GM18909 (cell line): ENCODE data around the gene FASN.

Experiments used
- ATAC-seq: cut with Tn5 transposase; IDR thresholded peaks from one replicate; pipeline ENCODE4 v1.9.1; 2021; ENCODE audit warnings: mild to moderate bottlenecking; ENCODE audit not compliant: unreplicated experiment, poor library complexity

FASN gene

DNA sequence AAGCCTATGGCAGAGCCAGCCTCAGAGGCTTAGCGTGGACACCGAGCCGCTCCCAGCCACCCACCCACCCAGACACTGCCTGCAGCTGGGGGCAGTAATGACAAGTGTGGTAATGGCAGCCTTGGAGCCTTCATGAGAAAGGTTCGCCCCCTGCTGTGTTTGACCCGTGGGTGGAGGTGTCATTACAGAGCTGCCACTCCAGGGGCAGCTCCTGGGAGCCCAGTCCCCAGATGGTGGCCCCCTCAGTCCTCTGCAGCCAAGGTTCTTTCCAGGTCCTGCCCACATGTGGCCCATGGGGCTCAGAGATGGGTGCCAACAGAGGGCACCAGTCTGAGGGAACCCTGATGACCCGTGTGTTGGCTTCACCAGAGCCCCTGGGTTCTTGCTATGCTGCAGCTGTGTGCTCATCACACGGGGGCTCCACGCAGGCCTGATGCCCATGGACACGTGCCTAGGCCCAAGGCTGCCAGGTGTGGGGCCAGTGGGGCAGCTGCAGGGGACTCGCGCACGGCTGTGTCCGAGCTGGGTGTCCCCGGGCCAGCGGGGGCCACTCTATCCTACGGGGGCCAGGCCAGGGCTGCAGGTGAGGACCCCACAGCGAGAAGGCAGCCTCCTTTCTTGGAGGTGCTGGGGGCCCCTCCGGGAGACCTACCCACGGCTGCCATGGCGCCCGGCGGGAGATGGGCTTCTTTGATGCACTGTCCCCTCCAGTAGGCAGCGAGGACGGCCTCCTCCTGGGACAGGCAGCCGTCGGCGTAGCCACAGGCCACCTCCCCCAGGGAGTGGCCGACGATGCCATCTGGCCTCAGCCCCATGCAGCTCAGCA, 8.1 kb downstream of the FASN start:
- ATAC-seq: no peak

DNA sequence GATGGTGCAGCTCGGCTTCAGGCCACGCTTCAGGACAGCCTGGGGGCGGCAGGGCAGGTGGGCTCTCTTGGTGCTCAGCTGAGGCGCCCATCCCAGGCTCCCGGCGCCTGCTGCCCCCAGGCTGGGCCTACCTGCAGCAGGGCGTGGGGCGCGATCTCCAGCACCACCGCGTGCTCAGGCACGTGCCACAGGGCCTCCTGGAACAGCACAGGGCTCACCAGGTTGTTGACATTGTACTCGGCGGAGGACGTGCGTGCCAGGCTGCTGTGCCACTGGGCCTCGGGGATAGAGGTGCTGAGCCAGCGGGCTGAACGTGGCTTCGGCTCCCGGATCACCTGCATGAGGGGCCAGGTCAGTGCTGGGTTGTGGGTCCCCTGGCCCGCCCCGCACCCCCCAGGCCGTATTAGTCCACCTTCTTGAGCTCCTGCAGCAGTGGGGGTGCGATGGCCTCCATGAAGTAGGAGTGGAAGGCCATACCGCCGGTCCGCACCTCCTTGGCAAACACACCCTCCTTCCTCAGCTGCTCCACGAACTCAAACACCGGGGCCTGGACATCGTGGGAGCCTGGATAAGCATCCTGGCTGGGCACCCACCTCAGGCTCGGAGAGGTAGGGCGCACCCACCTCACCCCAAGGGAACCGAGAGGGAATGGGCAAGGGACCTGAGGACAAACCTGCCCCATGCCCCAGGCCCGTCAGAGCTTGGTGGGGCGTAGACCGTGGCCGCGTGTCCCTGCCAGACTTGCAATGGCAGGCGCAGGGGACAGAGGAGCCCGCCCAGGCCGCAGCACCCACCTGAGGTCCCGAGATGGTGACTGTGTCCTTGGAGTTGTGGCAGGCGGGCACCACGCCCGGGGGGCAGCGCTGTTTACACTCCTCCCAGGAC, 9.0 kb downstream of the FASN start:
- ATAC-seq: no peak

DNA sequence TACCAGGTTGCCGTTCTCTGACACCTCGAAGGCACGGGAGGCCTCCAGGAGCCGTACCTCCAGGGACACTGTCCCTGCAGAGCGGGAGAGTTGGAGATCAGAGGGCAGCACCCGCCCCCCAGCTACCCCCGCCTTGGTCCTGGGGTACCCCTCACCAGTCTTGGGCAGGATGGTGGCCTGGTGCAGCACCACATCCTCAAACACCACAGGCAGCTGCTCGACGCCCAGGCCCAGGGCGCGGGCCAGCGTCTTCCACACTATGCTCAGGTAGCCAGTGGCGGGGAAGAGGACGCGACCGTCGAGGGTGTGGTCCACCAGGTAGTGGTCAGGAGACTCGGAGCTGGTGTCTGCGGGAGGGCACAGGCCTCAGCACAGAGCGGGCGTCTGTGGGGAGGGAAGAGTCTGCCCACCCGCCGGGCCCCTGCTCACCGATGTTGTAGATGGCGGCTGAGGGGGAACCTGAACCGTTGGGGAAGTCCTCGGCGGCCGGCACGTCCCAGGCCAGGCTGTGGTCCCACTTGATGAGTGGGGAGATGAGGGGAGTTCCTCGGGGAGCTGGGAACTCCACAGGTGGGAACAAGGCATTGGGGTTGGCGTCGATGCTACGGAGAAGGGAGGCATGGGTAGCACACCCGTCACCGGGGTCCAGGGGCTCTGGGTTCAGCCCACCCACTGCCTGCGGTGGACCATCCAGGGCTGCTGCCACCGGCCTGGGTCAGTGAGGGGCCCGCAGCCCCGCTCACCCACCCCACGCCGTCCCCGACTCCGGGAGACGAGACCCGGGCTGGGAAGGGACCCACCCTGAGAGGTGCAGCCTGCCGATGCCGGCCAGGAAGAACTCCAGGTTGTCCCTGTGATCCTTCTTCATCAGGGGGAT, 9.8 kb downstream of the FASN start:
- ATAC-seq: no peak

DNA sequence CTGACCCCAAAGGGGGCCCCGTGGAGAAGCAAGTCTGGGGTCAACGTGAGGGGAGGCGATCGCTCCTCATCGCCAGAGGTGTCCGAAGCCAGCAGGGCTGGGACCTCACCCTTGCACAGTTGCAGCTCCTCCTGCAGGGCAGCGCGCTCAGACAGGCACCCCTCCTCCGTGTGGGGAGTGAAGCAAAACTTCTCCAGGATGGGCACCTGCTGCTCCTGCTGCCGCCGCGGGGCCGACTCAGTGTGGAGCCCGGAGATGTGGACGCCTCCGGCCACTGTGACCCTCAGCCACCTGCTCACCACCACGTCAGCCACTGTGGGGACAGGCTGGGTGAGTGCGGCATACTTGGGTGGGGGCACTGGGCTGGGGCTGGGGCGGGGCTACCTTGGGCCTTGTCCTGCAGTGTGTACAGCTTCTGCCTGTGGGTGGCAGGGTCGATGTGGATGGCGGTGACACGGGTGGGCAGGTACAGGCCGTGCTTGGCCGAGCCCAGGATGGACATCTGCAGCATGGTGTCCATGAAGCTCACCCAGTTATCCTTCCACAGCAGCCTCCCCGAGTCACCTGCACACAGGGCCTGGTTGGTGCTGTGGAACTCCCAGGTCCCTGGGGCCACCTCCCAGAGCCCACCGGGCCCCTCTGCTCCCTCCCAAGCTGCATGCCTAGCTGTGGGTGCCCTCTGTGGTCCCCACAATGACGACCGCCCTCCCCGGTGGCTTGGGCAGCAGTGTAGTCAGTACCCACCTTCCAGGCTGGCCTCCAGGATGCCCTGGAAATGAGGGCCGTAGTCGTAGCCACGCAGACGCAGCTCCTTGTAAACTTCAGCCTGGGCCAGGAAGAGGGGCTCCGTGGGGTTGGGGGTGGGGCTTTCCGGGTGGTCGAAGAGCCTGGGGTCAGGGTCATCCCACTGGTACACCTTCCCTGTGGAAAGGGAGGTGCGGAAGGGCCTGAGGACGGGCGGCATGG, 10.8 kb downstream of the FASN start:
- no peak for ATAC-seq

GRCh38 chr17:82085931-82086764, 11.9 kb downstream of the FASN start:
- ATAC-seq: no peak

GRCh38 chr17:82085031-82085861, 12.8 kb downstream of the FASN start:
- no peak for ATAC-seq

- no peak for ATAC-seq
These were observed 13.5 kb downstream of the FASN start for GRCh38 chr17:82084373-82085030.

DNA sequence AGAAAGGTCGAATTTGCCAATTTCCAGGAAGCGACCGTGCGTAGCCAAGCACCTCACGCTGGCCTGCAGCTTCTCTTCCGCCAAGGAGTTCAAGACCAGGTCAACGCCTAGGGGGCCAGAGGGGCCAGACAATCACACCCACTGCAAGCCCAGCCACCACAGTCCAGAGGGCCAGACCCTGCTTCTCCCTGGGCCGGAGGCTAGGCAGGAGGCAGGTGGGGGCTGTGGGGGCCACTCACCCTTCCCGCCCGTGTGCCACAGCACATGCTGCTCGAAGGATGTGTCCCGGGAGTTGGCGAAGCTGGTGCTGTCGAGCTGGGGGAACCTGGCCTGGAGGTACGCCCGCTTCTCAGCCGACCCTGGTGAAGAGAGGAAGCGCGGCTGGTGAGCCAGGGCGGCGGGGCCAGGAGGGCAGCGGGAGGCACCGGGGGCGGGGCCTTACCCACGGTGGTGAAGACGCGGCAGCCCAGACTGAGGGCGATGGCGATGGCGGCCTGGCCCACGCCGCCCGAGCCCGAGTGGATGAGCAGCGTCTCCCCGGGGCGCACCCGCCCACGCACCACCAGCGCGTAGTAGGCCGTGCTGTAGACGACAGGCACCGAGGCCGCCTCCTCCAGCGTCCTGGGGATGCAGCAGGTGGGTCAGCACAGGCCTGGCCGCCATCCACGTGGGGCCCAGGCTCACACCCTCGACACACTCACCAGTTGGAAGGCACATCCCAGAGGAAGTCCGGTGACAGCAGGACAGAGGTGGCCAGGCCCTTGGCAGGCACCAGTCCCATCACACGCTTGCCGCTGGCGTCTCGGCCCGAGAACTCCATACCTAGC, 14.3 kb downstream of the FASN start:
- ATAC-seq: no peak

GRCh38 chr17:82083009-82083408, 15.0 kb downstream of the FASN start:
- no peak for ATAC-seq

- no peak for ATAC-seq
These were observed 15.6 kb downstream of the FASN start for GRCh38 chr17:82082456-82082855.

DNA sequence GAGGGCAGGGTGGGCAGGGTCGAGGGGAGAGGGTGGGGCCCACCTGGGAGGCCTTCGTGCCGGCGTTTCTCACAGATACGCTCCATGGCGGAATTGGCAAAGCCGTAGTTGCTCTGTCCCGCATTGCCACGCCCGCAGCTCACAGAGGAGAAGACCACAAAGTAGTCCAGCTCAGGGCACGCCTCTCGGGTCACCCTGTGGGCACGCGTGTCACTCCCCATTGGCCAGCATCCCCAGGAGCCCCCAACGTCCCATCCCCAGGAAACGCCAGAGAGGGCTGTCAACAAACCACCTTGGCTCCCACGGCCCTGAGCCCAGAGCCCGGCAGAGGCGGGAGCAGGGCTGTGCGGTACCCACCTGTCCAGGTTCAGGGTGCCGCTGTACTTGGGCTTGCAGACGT, 16.1 kb downstream of the FASN start:
- no peak for ATAC-seq

GRCh38 chr17:82081546-82081945, 16.5 kb downstream of the FASN start:
- no peak for ATAC-seq

DNA sequence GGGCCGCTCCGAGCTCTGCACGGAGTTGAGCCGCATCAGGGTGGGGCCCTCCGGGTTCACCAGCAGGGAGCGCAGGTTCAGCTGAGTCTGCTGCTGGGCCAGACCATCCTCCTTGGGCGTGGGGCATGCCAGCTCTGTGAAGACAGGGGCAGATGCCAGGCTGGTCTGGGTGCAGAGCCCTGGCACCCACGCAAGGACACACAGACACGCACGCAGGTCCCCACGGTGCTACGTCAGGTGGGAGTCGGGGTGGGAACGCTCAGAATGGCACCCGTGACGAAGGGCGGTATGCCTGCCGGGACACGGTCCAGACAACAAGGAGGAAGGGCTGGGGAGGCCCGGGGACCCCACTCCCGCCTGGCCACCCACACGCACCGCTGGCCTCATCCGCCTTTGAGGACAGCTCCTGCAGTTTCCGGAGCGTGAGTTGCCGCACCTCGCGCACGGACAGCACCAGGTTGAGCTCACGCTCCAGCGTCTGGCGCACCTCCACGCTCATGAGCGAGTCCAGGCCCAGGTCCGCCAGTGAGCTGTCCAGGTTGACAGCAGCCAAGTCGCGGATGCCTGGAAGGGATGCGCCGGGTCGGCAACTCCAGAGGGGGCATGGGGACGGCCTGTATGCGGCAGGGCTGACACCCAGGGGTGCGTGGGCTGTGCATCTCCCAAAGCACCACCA, 17.1 kb downstream of the FASN start:
- no peak for ATAC-seq

GRCh38 chr17:82080048-82080788, 17.8 kb downstream of the FASN start:
- ATAC-seq: no peak

DNA sequence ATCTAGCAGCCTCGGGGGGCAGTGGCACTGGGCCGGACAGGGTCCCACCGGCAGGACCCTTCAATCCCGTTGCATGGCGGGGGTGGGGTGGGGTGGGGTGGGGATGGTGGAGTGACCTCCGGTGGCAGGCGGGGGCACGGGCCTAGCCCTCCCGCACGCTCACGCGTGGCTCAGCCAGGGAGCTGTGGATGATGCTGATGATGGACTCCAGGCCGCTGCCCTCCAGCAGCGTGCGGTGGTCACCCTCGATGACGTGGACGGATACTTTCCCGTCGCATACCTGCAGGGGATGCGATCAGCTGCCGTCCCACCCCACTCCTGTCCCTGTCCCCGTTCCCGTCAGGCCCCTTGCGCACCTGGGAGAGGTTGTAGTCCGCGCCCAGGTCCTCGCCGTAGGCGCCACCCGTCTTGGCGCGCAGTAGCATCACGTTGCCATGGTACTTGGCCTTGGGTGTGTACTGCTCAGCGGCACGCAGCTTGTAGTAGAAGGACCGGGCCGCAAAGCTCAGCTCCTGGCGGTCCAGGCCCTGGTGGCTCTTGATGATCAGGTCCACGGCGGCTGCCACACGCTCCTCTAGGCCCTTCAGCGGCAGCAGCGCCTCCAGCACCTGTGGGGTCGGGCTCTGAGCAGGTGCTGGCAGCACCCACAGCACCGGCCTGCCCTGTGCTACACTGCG, 18.9 kb downstream of the FASN start:
- no peak for ATAC-seq
